Prostate gland (tissue), 2 donors: ENCODE measurements around the gene THAP4.

Source experiments
- CTCF ChIP-seq, 4 experiments: fragments of 200-600 bp in 2 of 4; fragments of 450-650 bp in 2 of 4; sonication (generic) in 2 of 4; IDR thresholded peaks; 1 replicate in 3 of 4; 2 replicates in 1 of 4; pipeline ENCODE4 v1.5.1; 2016 to 2019; ENCODE audit warnings: antibody characterized with exemption in 4 of 4, mild to moderate bottlenecking in 2 of 4, moderate library complexity in 2 of 4
- POLR2A ChIP-seq: fragments of 450-650 bp; IDR thresholded peaks from one replicate; pipeline ENCODE4 v1.6.1; 2016; ENCODE audit warnings: antibody characterized with exemption, mild to moderate bottlenecking

- no peak for TF ChIP-seq CTCF (IDR thresholded peaks at IDR 0.05)
- TF ChIP-seq POLR2A = no peak
Observed at GRCh38 chr2:241560162-241560882, 76.6 kb downstream of the THAP4 start.
